ENCODE data around the gene NEGR1. TPM values are rescaled to one million over a fixed set of nuclear protein-coding genes. Genes with fewer than 3 reads are reported as not detected.
A peak's percentile ranks its signal among the peaks of the same experiment; 100 is the strongest.

NEGR1 gene
- total RNA-seq, 1 experiment from 2014 or later = 2.1 TPM

DNA sequence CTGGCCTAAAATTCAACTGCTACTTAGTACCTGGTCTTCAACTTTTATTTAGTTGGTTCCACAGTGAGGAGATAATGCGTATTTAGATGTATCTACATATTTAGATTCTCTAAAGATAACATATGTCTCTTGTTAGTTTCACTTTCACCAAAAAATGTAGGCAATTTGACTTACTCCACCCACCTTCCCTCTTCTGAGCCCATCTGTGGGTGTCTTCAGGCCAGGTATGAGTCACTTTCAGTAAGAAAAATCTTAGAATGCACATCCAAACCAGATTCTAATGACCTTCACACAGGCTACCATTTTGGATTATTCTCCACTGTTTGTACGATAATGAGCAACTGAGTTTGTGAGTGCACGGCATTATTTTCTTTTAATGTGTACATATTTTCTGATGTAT lies 501.7 kb downstream of the NEGR1 start:
- Histone ChIP-seq H3K27me3 (ENCODE audit: control insufficient read depth, insufficient read depth, low read length) (no peaks in the 10 kb centered on the region), H3K4me3 (ENCODE audit: insufficient read depth, low read depth, low read length) (no peak overlapping the region), H3K36me3 (replicated peaks; ENCODE audit: control insufficient read depth, insufficient read depth, low read length) (no peaks in the 10 kb centered on the region)
- no peak for DNase-seq

DNA sequence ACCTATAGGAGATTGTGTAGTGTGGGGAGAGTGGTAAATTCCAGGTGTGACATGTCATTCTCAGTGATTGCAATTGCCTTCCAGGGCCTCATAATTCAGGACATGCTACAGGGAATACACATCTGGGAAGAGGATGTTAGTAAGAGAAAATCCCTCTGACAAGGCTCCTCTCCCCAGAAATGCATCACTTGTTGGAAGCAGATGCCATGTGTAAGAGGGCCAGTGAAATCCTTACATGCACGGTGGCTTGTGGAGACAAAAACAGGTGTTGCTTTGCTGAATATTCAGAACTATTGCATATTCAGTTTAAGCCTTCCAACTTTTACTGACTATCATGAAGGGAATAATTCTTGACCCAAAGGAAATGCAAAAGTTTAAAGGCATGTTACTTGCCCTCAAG lies 503.4 kb downstream of the NEGR1 start:
- Histone ChIP-seq H3K36me3 (replicated peaks; ENCODE audit: control insufficient read depth, insufficient read depth, low read length) (no peaks in the 10 kb centered on the region), H3K27me3 (ENCODE audit: control insufficient read depth, insufficient read depth, low read length) (no peaks in the 10 kb centered on the region), H3K4me3 (ENCODE audit: insufficient read depth, low read depth, low read length) (no peak overlapping the region)
- no peak for DNase-seq

DNA sequence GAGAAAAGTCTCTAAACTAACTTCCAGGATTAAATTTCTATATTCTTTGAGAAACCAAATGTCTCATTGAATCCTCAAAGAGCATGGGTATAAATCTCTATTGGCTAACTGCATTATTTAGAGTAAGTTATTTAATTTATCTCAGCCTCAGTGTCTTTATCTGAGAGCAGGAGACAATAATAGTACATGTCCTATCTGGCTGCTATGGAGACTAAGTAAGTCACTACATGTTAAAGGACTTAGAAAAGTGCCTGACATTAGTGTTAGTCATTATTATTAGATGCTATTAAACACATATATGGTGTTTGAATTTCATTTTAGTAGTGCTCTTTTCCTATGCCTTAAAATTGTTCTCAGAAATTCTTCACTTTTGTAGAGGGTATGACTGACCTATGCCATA lies 505.2 kb downstream of the NEGR1 start:
- DNase-seq = no peak

DNA sequence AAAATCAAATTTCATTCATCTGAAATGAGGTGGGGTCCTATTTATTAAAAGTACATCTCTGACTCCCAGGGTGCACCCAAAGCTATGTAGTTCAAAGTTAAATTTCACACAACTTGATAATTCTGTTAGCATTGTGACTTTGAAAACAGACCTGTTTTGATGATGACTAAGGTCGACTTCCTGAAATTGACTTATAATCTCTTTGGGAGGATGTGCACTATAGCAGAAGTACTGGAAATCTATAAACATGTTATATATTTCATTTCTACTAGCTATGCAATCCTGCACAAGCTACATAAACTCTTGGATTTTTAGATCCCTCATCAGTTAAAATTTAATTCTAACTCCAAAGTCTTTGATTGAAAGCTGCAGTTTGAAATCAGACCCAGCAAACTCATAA lies 507.6 kb downstream of the NEGR1 start:
- H3K4me3 ChIP-seq (ENCODE audit: insufficient read depth, low read depth, low read length) = no peak overlapping the region
- no peak for DNase-seq
- no peaks in the 10 kb centered on the region for H3K27me3 ChIP-seq (ENCODE audit: control insufficient read depth, insufficient read depth, low read length)
- no peaks in the 10 kb centered on the region for H3K36me3 ChIP-seq (replicated peaks; ENCODE audit: control insufficient read depth, insufficient read depth, low read length)

More for the DNA sequence above, 505.2 kb downstream of the NEGR1 start:
- no peaks in the 10 kb centered on the region for H3K36me3 ChIP-seq (replicated peaks; ENCODE audit: control insufficient read depth, insufficient read depth, low read length)
- no peaks in the 10 kb centered on the region for H3K27me3 ChIP-seq (ENCODE audit: control insufficient read depth, insufficient read depth, low read length)
- no peak overlapping the region for H3K4me3 ChIP-seq (ENCODE audit: insufficient read depth, low read depth, low read length)

DNA sequence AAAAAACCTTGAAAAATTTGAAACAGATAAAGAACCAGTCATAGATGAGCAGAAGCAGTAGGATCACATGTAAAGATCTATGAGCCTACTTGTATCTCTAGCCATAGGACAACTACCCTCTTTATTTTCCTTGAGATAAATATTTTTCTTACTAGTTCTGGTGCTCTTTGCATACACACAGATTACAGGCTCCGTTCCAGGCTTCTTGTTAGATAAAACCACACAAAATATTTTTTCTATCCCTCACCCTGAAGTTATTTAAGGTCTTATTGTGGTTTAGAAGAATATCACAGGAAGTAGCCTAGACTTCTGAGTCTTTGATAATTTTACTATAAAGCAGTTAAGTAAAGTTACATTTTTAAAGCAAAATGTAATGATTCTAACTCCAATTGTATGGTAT lies 512.2 kb downstream of the NEGR1 start:
- Histone ChIP-seq H3K36me3 (replicated peaks; ENCODE audit: control insufficient read depth, insufficient read depth, low read length) (no peaks in the 10 kb centered on the region), H3K27me3 (ENCODE audit: control insufficient read depth, insufficient read depth, low read length) (no peaks in the 10 kb centered on the region), H3K4me3 (ENCODE audit: insufficient read depth, low read depth, low read length) (no peak overlapping the region)
- DNase-seq = no peak

DNA sequence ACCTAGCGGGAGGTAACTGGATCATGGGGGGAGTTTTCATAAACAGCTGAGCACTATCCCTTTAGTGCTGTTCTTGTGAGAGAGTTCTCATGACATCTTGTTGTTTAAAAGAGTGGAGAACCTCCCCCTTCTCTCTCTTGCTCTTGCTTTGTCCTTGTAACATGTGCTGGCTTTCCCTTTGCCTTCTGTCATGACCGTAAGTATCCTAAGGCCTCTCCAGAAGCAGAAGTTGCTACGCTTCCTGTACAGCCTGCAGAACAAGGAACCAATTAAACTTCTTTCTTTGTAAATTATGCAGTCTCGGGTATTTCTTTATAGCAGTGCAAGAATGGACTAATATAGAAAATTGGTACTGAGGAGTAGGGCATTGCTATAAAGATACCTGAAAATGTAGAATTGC lies 515.6 kb downstream of the NEGR1 start:
- Histone ChIP-seq H3K36me3 (replicated peaks; ENCODE audit: control insufficient read depth, insufficient read depth, low read length) (no peaks in the 10 kb centered on the region), H3K27me3 (ENCODE audit: control insufficient read depth, insufficient read depth, low read length) (no peaks in the 10 kb centered on the region), H3K4me3 (ENCODE audit: insufficient read depth, low read depth, low read length) (no peak overlapping the region)
- no peak for DNase-seq

DNA sequence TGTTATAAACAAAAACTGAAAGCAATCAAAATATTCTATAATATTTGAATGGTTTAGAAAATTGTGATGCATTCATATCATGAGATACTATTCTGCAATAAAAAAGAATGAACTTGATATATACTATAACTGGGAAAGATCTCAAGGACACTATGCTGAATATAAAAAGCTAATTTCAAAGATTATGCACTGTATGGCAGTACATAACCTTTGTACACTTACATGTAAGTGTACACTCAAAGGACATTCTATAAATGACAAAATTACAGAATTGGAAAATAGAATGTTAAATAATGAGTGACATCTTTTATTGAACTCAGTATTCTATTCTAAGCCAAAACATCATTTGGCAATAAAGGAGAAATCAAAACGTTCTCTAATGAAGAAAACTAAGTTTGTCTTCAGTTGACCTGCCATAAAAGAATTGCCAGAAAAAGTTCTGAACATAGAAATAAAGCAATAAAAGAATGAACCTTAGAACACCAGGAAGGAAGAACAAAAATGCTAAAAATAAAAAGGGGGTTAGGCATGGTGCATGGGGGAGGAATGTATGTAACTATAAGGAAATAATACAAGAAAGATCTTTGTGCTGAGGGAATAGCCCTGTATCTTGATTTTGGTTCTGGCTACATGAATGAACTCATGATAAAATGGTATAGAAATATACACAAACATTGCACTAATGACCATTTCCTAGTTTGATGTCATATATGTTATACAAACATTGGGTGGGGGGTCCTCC lies 519.7 kb downstream of the NEGR1 start:
- no peak for DNase-seq
- no peaks in the 10 kb centered on the region for H3K27me3 ChIP-seq (ENCODE audit: control insufficient read depth, insufficient read depth, low read length)
- H3K4me3 ChIP-seq (ENCODE audit: insufficient read depth, low read depth, low read length) = no peak overlapping the region
- no peaks in the 10 kb centered on the region for H3K36me3 ChIP-seq (replicated peaks; ENCODE audit: control insufficient read depth, insufficient read depth, low read length)

DNA sequence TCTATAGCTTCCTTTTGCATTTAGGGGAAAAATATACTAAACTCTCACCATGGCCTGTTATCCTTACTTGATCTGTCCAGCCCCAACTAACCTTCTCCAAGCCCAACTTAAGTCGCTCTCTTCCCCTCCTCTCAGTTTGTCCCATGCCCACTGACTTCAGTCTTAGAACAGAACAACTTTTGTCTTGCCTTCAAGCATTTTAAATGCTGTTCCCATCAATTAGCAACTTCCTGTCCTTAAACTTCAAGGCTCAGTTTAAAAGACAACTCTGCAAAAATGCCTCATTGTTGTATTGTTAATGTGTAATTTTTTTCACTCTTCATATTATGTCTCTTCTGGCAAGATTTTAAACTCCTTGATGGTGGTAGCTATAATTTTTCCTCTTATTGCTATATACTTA lies 526.9 kb downstream of the NEGR1 start:
- Histone ChIP-seq H3K27me3 (ENCODE audit: control insufficient read depth, insufficient read depth, low read length) (no peaks in the 10 kb centered on the region), H3K36me3 (replicated peaks; ENCODE audit: control insufficient read depth, insufficient read depth, low read length) (no peaks in the 10 kb centered on the region), H3K4me3 (ENCODE audit: insufficient read depth, low read depth, low read length) (no peak overlapping the region)
- no peak for DNase-seq

DNA sequence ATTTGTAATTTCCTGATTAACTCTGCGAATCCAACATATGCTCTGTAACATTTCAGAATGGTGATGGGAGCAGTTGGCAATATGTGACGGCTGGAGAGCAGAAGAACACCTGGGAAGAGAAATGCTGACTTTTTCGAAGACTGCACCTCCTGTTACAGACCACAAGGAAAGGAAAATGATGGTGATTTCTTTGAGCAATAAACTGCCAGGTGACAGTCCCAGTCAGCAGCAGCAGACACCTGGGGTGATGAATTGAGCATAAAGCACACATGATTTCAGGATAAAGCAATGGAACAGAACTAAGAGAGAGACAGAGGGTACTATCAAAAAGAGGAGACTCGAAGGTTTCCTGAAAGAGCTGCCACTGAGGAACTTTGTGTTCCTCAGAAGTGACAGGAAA lies 528.6 kb downstream of the NEGR1 start:
- Histone ChIP-seq H3K4me3 (ENCODE audit: insufficient read depth, low read depth, low read length) (no peak overlapping the region), H3K27me3 (ENCODE audit: control insufficient read depth, insufficient read depth, low read length) (no peaks in the 10 kb centered on the region), H3K36me3 (replicated peaks; ENCODE audit: control insufficient read depth, insufficient read depth, low read length) (no peaks in the 10 kb centered on the region)
- DNase-seq = no peak

DNA sequence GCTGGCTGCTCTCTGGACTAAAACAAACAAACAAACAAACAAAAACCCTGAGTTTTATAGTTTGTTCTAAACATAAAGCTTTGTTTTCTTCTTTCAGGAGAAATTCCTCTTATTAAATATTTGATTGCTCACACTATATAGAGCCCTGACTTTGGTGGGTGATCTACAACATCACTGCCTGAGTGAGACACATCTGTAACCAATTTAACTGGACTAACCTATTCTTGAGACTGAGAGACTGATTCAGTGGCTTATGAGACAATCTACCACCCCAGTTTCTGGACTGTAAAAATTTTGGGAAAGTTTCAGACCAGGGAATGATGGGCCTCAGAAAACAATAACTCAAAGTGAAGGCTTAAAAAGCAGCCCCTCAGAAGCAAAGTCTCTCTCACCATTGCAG lies 537.0 kb downstream of the NEGR1 start:
- no peaks in the 10 kb centered on the region for H3K36me3 ChIP-seq (replicated peaks; ENCODE audit: control insufficient read depth, insufficient read depth, low read length)
- DNase-seq = no peak
- H3K4me3 ChIP-seq (ENCODE audit: insufficient read depth, low read depth, low read length) = no peak overlapping the region
- no peaks in the 10 kb centered on the region for H3K27me3 ChIP-seq (ENCODE audit: control insufficient read depth, insufficient read depth, low read length)

DNA sequence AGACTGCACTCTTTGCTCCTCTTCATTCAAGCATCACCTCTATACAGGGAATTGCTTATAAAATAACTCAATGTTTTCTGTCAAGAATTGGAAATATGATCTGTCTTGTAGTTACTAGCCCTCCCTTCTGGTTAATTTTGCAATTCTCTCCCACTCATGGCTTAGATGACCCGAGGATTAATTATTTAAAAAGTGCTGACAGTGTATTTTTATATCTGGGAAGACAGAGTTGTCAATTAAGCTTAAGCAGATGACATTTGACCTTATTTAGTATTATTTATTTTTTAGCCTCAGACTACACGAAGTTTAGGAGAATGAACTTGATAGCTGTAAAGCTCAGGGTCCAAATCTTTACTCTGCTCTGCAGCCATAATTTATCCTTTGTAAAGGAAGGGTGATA lies 538.5 kb downstream of the NEGR1 start:
- no peak for DNase-seq
- H3K27me3 ChIP-seq (ENCODE audit: control insufficient read depth, insufficient read depth, low read length) = no peaks in the 10 kb centered on the region
- H3K36me3 ChIP-seq (replicated peaks; ENCODE audit: control insufficient read depth, insufficient read depth, low read length) = no peaks in the 10 kb centered on the region
- no peak overlapping the region for H3K4me3 ChIP-seq (ENCODE audit: insufficient read depth, low read depth, low read length)

DNA sequence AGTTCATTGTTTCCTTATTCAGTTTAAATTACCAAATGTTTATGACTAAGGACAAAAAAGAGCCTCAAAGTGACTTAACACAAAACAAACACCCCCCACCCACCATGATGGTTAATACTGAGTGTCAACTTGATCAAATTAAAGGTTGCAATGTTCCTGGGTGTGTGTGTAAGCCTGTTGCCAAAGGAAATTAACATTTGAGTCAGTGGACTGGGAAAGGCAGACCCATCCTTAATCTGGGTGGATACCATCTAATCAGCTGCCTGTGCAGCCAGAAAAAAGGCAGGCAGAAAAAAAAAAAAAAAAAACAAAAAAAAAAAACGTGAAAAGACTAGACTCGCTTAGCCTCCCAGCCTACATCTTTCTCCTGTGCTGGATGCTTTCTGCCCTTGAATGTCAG lies 543.4 kb downstream of the NEGR1 start:
- H3K4me3 ChIP-seq (ENCODE audit: insufficient read depth, low read depth, low read length) = no peak overlapping the region
- H3K27me3 ChIP-seq (ENCODE audit: control insufficient read depth, insufficient read depth, low read length) = no peaks in the 10 kb centered on the region
- no peak for DNase-seq
- no peaks in the 10 kb centered on the region for H3K36me3 ChIP-seq (replicated peaks; ENCODE audit: control insufficient read depth, insufficient read depth, low read length)

DNA sequence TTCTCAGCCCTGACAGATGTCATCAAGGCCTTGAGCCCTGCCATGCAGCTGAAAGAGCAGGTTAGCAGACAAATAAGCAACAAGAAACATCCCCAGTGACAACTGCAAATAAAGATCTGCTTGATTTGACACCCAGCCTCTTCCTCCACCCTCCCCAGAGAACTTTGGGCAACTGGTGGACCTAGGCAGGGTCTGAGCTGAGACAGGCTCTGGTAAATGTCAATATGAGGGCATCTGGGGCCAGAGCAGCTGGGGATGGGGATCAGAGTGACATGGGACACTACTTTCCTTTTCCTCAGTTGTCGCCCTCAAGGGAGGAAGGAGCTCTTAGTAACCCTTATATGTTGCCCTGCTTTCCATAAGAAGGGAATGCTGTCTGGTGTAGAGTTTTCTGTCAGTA lies 544.1 kb downstream of the NEGR1 start:
- Histone ChIP-seq H3K27me3 (ENCODE audit: control insufficient read depth, insufficient read depth, low read length) (no peaks in the 10 kb centered on the region), H3K36me3 (replicated peaks; ENCODE audit: control insufficient read depth, insufficient read depth, low read length) (no peaks in the 10 kb centered on the region), H3K4me3 (ENCODE audit: insufficient read depth, low read depth, low read length) (no peak overlapping the region)
- no peak for DNase-seq

DNA sequence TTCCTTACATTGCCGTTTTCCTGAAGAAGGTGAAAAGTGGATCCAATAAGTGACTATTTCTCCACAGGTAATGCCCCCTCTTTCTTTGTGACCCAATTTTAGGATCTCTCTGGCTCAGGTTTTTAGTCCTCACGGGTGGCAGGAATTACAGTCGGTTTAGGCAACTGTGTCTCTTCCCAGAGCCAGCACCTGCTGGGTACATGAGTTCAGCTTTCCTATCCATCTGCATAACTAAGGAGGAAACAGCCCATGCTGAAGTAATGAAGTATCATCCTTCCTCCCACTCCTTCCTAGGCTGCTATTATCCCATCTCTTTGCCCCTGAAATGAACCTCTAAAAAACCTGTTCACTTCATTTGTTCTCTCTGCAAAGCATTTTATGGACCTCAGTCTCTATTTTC lies 544.6 kb downstream of the NEGR1 start:
- Histone ChIP-seq H3K36me3 (replicated peaks; ENCODE audit: control insufficient read depth, insufficient read depth, low read length) (no peaks in the 10 kb centered on the region), H3K27me3 (ENCODE audit: control insufficient read depth, insufficient read depth, low read length) (no peaks in the 10 kb centered on the region), H3K4me3 (ENCODE audit: insufficient read depth, low read depth, low read length) (no peak overlapping the region)
- DNase-seq = peak; percentile 7

DNA sequence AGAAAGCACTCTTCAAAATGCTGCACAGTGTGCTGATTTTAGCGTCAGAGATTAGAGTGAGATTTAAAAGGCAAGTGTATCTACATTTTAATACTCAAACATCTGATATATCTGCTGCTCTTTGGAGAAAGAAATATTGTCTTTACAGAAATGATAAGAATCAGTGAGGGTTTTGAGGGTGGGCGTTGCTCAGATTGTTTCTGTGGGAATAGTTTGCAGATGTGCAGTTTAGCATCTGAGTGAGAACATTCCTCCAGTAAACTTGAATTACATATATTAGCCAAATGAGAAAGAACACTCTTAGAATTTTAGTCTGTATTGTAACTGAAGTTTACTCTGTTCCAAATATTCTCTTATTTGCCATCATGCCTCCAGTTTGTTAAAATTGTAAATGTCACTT lies 549.2 kb downstream of the NEGR1 start:
- Histone ChIP-seq H3K36me3 (replicated peaks; ENCODE audit: control insufficient read depth, insufficient read depth, low read length) (no peaks in the 10 kb centered on the region), H3K27me3 (ENCODE audit: control insufficient read depth, insufficient read depth, low read length) (no peaks in the 10 kb centered on the region), H3K4me3 (ENCODE audit: insufficient read depth, low read depth, low read length) (no peak overlapping the region)
- DNase-seq = no peak

DNA sequence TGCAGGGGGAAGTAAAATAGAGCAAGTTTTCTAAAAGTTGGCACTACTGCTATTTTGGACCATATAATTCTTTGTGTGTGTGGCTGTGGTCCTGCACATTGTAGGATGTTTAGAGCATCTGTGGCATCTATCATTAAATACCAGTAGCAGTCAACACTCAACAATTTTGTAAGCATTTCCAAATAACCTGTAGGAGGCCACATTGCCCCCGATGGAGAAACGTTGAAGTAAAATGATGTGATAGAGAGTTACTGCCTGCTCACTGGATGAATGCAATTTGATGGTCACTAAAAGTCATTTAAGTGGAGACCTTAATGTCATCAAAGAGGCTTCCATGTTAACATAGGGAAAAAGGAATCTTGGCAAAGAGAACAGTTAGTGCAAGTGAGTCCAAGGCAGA lies 560.8 kb downstream of the NEGR1 start:
- Histone ChIP-seq H3K4me3 (ENCODE audit: insufficient read depth, low read depth, low read length) (no peak overlapping the region), H3K27me3 (ENCODE audit: control insufficient read depth, insufficient read depth, low read length) (no peaks in the 10 kb centered on the region), H3K36me3 (replicated peaks; ENCODE audit: control insufficient read depth, insufficient read depth, low read length) (no peaks in the 10 kb centered on the region)
- no peak for DNase-seq
